ACC112 (cell line): ENCODE results near the gene IFIT1B.
"Not testable (repeated sequence)": the region's sequence is repeated elsewhere in the genome, so short reads cannot be mapped to it uniquely, and the experiment has no call there.

Experiments used
- H2AFZ ChIP-seq: fragments of 200-600 bp; sonication (generic); one replicate; pipeline ENCODE4 v1.6.0; 2017; ENCODE audit warnings: antibody characterized with exemption, low read length; ENCODE audit not compliant: unreplicated experiment
- H3K27ac ChIP-seq: fragments of 200-600 bp; sonication (generic); 2 replicates; pipeline ENCODE4 v1.5.1; 2014; ENCODE audit warnings: low read depth, mild to moderate bottlenecking, antibody characterized with exemption, low read length, moderate library complexity
- H3K27me3 ChIP-seq: fragments of 200-600 bp; sonication (generic); 2 replicates; pipeline ENCODE4 v1.6.1; 2014; ENCODE audit warnings: mild to moderate bottlenecking, antibody characterized with exemption, low read length, moderate library complexity, mixed read lengths; ENCODE audit not compliant: insufficient read depth
- H3K36me3 ChIP-seq: fragments of 200-600 bp; sonication (generic); 2 replicates; pipeline ENCODE4 v1.6.1; 2016; ENCODE audit warnings: mild to moderate bottlenecking, antibody characterized with exemption, low read length, moderate library complexity, mixed read lengths; ENCODE audit not compliant: insufficient read depth
- H3K4me1 ChIP-seq: fragments of 200-600 bp; sonication (generic); one replicate; pipeline ENCODE4 v1.6.1; 2016; ENCODE audit warnings: low read length, mixed read lengths; ENCODE audit not compliant: insufficient read depth, unreplicated experiment, control insufficient read depth
- H3K4me3 ChIP-seq: fragments of 200-600 bp; sonication (generic); 2 replicates; pipeline ENCODE4 v1.5.1; 2014; ENCODE audit warnings: mild to moderate bottlenecking, low read depth, low read length
- H3K79me2 ChIP-seq: fragments of 200-600 bp; sonication (generic); one replicate; pipeline ENCODE4 v1.6.0; 2016; ENCODE audit warnings: low read length; ENCODE audit not compliant: control insufficient read depth, unreplicated experiment, insufficient read depth

Gene IFIT1B

GRCh38 chr10:89348481-89348880 is 29.4 kb upstream of the IFIT1B start:
- Histone ChIP-seq H3K4me3 (no peak overlapping the region), H3K36me3 (no peaks in the 10 kb centered on the region), H2AFZ (no peak overlapping the region), H3K79me2 (no peaks in the 10 kb centered on the region), H3K27me3 (no peaks in the 10 kb centered on the region), H3K4me1 (peaks cover 53% of the 10 kb centered on the region), H3K27ac (no peak overlapping the region)

- Histone ChIP-seq H3K27me3 (no peaks in the 10 kb centered on the region), H3K4me3 (no peak overlapping the region), H3K79me2 (no peaks in the 10 kb centered on the region), H2AFZ (no peak overlapping the region), H3K27ac (no peak overlapping the region), H3K36me3 (no peaks in the 10 kb centered on the region), H3K4me1 (peaks cover 53% of the 10 kb centered on the region)
These were observed 28.9 kb upstream of the IFIT1B start for GRCh38 chr10:89348975-89349374.

GRCh38 chr10:89350631-89351315 is 27.1 kb upstream of the IFIT1B start:
- peaks cover 59% of the 10 kb centered on the region for H3K4me1 ChIP-seq
- peak overlapping the region; percentile 11 for H2AFZ ChIP-seq
- not testable (repeated sequence) for H3K27me3 ChIP-seq, H3K79me2 ChIP-seq, H3K36me3 ChIP-seq
- H3K4me3 ChIP-seq = peak overlapping the region; percentile 56
- H3K27ac ChIP-seq = peak overlapping the region; percentile 98

GRCh38 chr10:89351412-89351779 is 26.5 kb upstream of the IFIT1B start:
- Histone ChIP-seq H3K79me2 (no peaks in the 10 kb centered on the region), H3K4me3 (peak overlapping the region; percentile 56), H3K27me3 (no peaks in the 10 kb centered on the region), H2AFZ (peak overlapping the region; percentile 11), H3K36me3 (no peaks in the 10 kb centered on the region), H3K4me1 (peaks cover 59% of the 10 kb centered on the region), H3K27ac (peak overlapping the region; percentile 98)

GRCh38 chr10:89351780-89352597 is 25.9 kb upstream of the IFIT1B start:
- peaks cover 56% of the 10 kb centered on the region for H3K4me1 ChIP-seq
- no peaks in the 10 kb centered on the region for H3K27me3 ChIP-seq
- H3K79me2 ChIP-seq = no peaks in the 10 kb centered on the region
- H3K27ac ChIP-seq = peak overlapping the region; percentile 98
- H3K36me3 ChIP-seq = no peaks in the 10 kb centered on the region
- H3K4me3 ChIP-seq = peak overlapping the region; percentile 56
- peak overlapping the region; percentile 11 for H2AFZ ChIP-seq

- Histone ChIP-seq H3K4me1 (peaks cover 53% of the 10 kb centered on the region), H3K79me2 (no peaks in the 10 kb centered on the region), H3K27me3 (no peaks in the 10 kb centered on the region), H3K4me3 (no peak overlapping the region), H3K27ac (peak overlapping the region; percentile 98), H2AFZ (peak overlapping the region; percentile 21), H3K36me3 (no peaks in the 10 kb centered on the region)
These were observed 25.1 kb upstream of the IFIT1B start for GRCh38 chr10:89352802-89353201.

GRCh38 chr10:89355394-89355931 is 22.4 kb upstream of the IFIT1B start:
- no peaks in the 10 kb centered on the region for H3K36me3 ChIP-seq
- no peaks in the 10 kb centered on the region for H3K27me3 ChIP-seq
- H3K4me1 ChIP-seq = peaks cover 45% of the 10 kb centered on the region
- no peaks in the 10 kb centered on the region for H3K79me2 ChIP-seq
- no peak overlapping the region for H3K4me3 ChIP-seq
- H2AFZ ChIP-seq = no peak overlapping the region
- peak overlapping the region; percentile 45 for H3K27ac ChIP-seq

- no peaks in the 10 kb centered on the region for H3K36me3 ChIP-seq
- no peaks in the 10 kb centered on the region for H3K79me2 ChIP-seq
- H2AFZ ChIP-seq = no peak overlapping the region
- no peak overlapping the region for H3K4me3 ChIP-seq
- peaks cover 31% of the 10 kb centered on the region for H3K4me1 ChIP-seq
- H3K27me3 ChIP-seq = no peaks in the 10 kb centered on the region
- H3K27ac ChIP-seq = no peak overlapping the region
These were observed 20.8 kb upstream of the IFIT1B start for GRCh38 chr10:89357096-89357495.

GRCh38 chr10:89357975-89358374 is 19.9 kb upstream of the IFIT1B start:
- Histone ChIP-seq H2AFZ (no peak overlapping the region), H3K36me3 (no peaks in the 10 kb centered on the region)

GRCh38 chr10:89360157-89360556 is 17.7 kb upstream of the IFIT1B start:
- no peak overlapping the region for H3K27ac ChIP-seq
- no peaks in the 10 kb centered on the region for H3K27me3 ChIP-seq
- no peaks in the 10 kb centered on the region for H3K79me2 ChIP-seq
- H3K36me3 ChIP-seq = no peaks in the 10 kb centered on the region
- H3K4me3 ChIP-seq = no peak overlapping the region
- H2AFZ ChIP-seq = no peak overlapping the region
- H3K4me1 ChIP-seq = peaks cover 19% of the 10 kb centered on the region

More at GRCh38 chr10:89357975-89358374, 19.9 kb upstream of the IFIT1B start:
- Histone ChIP-seq H3K4me1 (peaks cover 25% of the 10 kb centered on the region), H3K27me3 (no peaks in the 10 kb centered on the region), H3K4me3 (no peak overlapping the region), H3K27ac (no peak overlapping the region), H3K79me2 (no peaks in the 10 kb centered on the region)
